ENCODE results near the gene EDRF1.
"Not testable (repeated sequence)": the region's sequence is repeated elsewhere in the genome, so short reads cannot be mapped to it uniquely, and the experiment has no call there.

EDRF1 gene

DNA sequence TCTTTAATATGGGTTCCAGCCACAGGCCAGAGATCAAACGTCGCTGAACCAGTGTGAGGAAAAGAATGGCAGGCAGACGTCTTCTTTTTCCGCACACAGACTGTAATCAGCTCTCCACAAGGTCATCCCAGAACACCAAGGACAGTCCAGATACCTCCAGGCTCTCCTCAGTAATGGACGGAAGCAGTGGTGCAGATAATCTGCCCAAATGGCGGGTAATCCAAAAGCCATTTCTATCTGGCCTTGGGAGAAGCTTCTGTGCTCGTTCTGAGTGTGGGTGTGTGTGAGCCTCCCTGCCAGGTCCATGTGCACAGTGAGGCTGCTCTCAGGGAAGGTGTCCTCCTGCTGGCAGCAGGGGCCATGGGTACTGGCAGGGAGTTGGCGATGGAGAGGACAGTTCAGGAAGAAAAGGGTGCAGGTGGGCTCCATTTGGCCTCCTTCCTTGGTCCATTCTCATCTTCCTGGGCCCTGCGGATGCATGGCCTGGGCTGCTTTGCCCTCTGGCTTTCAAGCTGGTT lies 21.0 kb upstream of the EDRF1 start:
- Mint-ChIP-seq H3K9me3 (peaks cover 4% of the 10 kb centered on the region), H3K27ac (no peak overlapping the region), H3K36me3 (ENCODE audit: low read depth) (no peaks in the 10 kb centered on the region), H3K27me3 (no peaks in the 10 kb centered on the region), H3K4me1 (ENCODE audit: low read depth) (no peaks in the 10 kb centered on the region), H3K4me3 (no peak overlapping the region)

DNA sequence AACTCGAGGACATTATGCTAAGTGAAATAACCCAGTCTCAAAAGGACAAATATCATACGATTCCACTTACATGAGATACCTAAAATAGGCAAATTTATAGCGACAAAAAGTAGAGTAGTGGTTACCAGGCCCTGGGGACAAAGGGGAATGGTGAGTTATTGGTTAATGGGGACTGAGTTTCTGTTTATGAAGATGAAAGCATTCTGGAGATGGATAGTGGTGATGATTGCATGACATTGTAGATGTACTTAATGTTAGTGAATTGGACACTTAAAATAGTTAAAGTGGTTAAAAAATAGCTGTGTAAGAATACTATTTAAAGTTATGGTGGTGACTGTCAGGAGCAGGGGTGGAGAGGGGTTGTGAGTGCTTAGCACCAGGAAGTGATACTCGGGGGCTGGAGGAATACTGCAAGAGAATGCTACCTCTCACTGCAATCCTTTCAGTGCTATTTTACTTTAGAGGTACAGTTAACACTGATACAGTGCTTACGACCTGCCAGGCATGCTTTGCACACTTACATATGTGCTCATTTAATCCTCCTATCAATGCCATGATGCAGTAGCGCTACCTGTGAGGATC lies 19.9 kb upstream of the EDRF1 start:
- no peaks in the 10 kb centered on the region for H3K4me1 Mint-ChIP-seq (ENCODE audit: low read depth)
- H3K36me3 Mint-ChIP-seq (ENCODE audit: low read depth), result no peaks in the 10 kb centered on the region
- peaks cover 4% of the 10 kb centered on the region for H3K9me3 Mint-ChIP-seq
- no peak overlapping the region for H3K4me3 Mint-ChIP-seq
- no peaks in the 10 kb centered on the region for H3K27me3 Mint-ChIP-seq
- no peak overlapping the region for H3K27ac Mint-ChIP-seq

DNA sequence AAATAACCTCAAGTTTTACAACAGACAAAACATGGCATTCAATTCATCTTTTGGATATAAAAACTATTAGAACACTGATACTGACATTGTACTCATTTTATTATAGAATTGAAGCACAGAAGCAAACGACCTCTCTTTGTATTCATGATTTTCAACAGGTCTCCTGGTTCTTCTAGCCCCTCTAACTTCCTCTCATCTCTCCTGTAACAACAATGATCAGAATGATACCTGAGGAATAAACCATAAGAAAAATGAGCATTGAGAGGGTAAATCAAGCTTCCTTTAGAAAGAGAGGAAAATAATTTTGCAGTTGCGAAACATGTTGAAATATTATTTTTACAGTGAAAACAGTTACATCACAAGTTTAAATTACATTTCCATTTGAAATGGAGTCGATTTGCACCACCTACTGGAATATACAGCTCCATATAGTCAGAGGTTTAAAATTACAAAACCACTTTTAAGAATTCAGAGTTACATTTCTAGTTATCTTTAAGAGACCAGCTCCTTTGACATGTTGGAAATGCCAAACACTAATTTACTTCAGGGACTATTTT lies 19.1 kb upstream of the EDRF1 start:
- no peaks in the 10 kb centered on the region for H3K4me1 Mint-ChIP-seq (ENCODE audit: low read depth)
- no peaks in the 10 kb centered on the region for H3K27me3 Mint-ChIP-seq
- no peak overlapping the region for H3K4me3 Mint-ChIP-seq
- no peak overlapping the region for H3K27ac Mint-ChIP-seq
- H3K9me3 Mint-ChIP-seq, result peaks cover 4% of the 10 kb centered on the region
- H3K36me3 Mint-ChIP-seq (ENCODE audit: low read depth), result no peaks in the 10 kb centered on the region

DNA sequence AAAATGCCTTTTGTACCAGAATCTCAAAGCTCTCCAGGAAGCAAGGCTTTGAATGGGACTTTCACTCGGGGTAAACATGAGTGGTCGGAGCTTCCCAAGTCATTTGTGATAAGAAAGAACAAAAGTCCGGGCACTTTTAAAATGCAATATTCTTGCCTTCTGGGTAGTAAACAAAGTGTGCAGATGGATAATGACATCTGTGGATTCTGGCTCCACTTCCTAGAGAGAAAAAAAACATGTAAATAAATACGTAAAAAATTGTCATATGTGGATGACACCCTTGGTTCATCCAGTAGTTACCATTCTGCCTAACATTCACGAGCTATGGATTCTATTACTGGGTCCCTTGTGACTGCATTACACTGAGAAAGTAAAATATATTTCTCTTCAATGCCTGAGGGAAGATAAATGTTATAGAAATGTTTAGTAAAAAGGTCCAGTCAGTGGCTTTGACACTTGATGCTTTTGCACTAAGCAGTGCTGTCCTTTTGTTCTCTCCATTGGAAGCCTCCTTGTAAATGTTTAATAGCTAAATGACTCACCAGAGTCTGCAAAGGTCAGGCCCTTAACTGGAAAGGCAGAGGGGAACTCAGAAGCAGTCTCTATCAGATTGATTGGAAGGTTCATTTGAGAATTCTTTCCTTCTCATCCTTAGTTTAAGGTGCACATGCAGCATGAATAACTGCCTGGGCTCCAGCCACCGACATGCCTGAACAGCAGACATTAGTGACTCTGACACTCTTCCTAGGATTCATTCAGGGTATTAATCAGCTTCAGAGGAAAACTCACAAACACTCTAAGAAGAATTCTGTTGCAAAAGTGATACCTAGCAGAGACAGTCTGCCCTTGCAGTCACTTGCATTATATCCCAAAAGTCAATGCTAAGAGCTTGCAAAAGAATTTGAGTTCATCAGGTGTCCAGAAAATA lies 11.7 kb upstream of the EDRF1 start:
- Mint-ChIP-seq H3K9me3 (peaks cover 20% of the 10 kb centered on the region), H3K4me3 (no peak overlapping the region), H3K36me3 (ENCODE audit: low read depth) (no peaks in the 10 kb centered on the region), H3K27ac (no peak overlapping the region), H3K27me3 (peaks cover 10% of the 10 kb centered on the region), H3K4me1 (ENCODE audit: low read depth) (no peaks in the 10 kb centered on the region)

DNA sequence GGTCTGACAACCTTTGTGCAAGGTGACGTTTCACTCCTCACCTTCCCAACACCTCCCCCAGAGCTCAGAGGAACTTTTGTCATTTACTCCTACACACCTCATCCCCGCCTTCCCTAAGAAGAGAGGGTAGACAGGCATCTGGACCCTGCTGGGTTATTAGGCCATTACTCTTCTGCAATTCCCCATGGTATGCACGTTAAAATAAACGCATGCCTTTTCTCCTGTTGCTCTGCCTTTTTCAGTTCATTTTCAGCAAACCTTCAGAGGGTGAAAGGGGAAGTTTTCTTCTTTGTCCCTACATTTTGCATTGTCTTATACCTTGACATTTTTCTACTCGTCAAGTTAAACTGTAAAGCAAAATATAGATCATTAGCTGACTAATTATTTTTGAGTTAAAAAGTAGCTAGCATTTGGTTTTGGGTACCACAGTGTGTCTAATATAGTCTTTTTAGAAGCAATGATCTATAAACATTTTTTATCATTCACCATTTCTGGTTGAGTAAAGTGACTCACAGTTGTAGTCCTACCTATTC lies 10.5 kb upstream of the EDRF1 start:
- no peaks in the 10 kb centered on the region for H3K36me3 Mint-ChIP-seq (ENCODE audit: low read depth)
- peaks cover 26% of the 10 kb centered on the region for H3K9me3 Mint-ChIP-seq
- H3K4me3 Mint-ChIP-seq, result no peak overlapping the region
- no peaks in the 10 kb centered on the region for H3K4me1 Mint-ChIP-seq (ENCODE audit: low read depth)
- H3K27me3 Mint-ChIP-seq, result peaks cover 10% of the 10 kb centered on the region
- no peak overlapping the region for H3K27ac Mint-ChIP-seq

DNA sequence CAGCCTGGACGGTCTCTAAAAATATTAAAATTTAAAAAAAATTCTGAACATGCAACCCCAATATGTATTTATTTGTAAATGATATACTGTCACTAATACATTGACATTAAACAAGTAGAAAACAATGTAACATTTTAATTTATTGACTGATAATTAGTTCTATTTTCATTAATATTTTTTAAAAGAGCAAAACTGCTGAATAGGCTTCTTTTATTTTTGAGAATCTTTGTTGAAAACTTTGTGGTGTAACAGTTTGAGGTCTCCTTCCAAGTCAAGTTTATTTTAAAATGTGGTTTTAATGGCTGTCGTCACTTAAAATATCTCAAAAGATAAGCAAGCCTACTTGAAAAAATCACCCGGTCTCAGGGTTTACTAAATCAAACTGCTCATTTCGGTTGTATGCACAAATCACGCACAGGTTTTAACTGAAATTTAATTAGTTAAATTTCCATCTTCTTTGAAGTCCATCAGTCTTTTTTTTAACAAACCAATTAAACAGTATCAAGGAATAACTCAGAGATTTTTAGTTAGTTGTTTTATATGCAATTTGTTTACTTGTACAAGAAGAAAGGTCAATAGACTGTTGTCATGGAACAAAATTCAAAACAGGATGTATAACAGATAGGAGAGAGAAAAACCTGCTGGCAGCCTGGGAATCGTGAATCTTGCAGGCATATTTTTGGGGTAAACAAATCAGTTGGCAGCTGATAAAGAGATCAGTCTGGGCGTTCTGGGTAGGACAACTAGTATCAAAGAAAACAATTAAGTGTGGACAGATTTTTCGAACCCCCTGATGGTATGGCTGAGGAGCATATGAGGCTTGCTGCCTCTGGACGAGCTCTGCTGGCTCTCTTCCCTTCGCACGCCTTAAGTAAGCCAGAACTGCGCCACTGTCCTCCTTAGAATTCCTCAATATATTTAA lies 9.7 kb upstream of the EDRF1 start:
- H3K4me3 Mint-ChIP-seq, result no peak overlapping the region
- no peaks in the 10 kb centered on the region for H3K36me3 Mint-ChIP-seq (ENCODE audit: low read depth)
- no peaks in the 10 kb centered on the region for H3K4me1 Mint-ChIP-seq (ENCODE audit: low read depth)
- peaks cover 10% of the 10 kb centered on the region for H3K27me3 Mint-ChIP-seq
- H3K9me3 Mint-ChIP-seq, result peaks cover 28% of the 10 kb centered on the region
- H3K27ac Mint-ChIP-seq, result no peak overlapping the region

DNA sequence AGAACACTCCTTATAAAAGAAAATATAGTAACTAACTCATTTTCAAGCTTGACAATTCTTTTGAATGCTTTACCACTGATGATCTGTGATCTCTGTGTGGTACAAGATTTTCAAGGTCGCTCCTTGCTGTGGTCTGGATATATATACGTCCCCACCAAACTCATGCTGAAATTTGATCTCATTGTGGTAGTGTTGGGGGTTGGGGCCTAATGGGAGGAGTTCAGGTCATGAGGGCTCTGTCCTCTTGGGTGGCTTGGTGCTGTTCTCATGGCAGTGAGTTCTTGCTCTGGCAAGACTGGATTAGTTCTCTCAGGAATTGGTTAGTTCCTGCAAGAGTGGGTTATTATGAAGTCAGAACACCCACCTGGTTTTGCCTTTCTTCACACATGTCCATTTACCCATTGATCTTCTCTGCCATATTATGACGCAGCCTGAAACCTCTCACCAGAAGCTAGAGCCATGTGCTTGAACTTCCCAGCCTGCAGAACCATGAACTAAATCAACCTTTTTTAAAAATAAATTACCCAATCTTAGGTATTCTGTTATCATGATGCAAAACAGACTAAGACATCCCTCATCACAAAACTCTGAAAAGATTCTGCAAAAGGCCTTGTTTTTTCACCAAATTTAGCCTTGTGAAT lies 8.3 kb upstream of the EDRF1 start:
- Mint-ChIP-seq H3K9me3 (peaks cover 28% of the 10 kb centered on the region), H3K27me3 (peaks cover 10% of the 10 kb centered on the region), H3K36me3 (ENCODE audit: low read depth) (no peaks in the 10 kb centered on the region), H3K27ac (no peak overlapping the region), H3K4me1 (ENCODE audit: low read depth) (no peaks in the 10 kb centered on the region), H3K4me3 (no peak overlapping the region)

DNA sequence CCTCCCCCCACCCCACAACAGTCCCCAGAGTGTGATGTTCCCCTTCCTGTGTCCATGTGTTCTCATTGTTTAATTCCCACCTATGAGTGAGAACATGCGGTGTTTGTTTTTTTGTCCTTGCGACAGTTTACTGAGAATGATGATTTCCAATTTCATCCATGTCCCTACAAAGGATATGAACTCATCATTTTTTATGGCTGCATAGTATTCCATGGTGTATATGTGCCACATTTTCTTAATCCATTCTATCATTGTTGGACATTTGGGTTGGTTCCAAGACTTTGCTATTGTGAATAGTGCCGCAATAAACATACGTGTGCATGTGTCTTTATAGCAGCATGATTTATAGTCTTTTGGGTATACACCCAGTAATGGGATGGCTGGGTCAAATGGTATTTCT lies 4.8 kb upstream of the EDRF1 start:
- H3K27ac Mint-ChIP-seq; H3K27me3 Mint-ChIP-seq; H3K4me3 Mint-ChIP-seq; H3K36me3 Mint-ChIP-seq (ENCODE audit: low read depth); H3K4me1 Mint-ChIP-seq (ENCODE audit: low read depth): not testable (repeated sequence)
- peaks cover 28% of the 10 kb centered on the region for H3K9me3 Mint-ChIP-seq

DNA sequence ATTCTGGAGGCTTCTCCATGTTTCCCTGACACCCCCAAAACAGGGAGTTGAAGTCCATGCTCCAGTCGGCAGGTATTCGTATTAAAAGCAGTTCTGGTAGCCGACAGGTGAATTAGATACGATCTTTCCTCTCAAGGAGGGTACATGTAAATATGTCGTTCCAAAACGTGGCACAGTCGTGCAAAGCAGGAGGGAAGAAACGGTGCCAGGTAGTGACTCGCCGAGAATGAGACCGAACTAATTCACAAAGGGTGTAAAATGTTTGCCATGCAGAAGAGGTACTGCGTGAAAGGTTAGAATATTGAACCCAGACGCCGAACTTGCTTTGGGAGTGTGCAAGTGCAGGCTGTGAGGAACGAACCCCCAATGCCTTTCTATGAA lies 483 bp downstream of the EDRF1 start:
- Mint-ChIP-seq H3K4me1 (ENCODE audit: low read depth) (peaks cover 33% of the 10 kb centered on the region), H3K27ac (peak overlapping the region; percentile 98), H3K36me3 (ENCODE audit: low read depth) (peaks cover 40% of the 10 kb centered on the region), H3K9me3 (no peaks in the 10 kb centered on the region), H3K4me3 (peak overlapping the region; percentile 97), H3K27me3 (no peaks in the 10 kb centered on the region)

DNA sequence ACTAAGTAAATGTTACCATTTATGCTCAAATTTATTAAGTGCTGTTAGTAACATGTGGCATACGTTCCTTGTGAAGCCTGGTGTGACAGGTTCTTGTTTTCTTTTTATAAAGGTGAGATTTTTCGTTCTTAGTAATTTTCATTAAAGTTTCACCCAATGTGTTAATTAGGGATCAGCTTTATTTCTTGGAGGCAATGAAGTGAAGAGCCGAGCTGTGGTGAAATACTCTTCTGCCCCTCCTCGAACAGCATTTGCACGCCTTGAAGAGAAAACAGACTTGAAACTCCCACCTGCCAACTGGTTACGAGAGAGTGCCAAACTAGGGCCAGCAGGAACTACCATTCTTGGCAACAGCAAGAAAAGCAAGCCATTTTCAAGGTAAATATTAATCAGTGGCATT lies 1.5 kb downstream of the EDRF1 start:
- peaks cover 33% of the 10 kb centered on the region for H3K4me1 Mint-ChIP-seq (ENCODE audit: low read depth)
- peaks cover 49% of the 10 kb centered on the region for H3K36me3 Mint-ChIP-seq (ENCODE audit: low read depth)
- no peaks in the 10 kb centered on the region for H3K9me3 Mint-ChIP-seq
- no peaks in the 10 kb centered on the region for H3K27me3 Mint-ChIP-seq
- H3K27ac Mint-ChIP-seq, result no peak overlapping the region
- H3K4me3 Mint-ChIP-seq, result peak overlapping the region; percentile 97

DNA sequence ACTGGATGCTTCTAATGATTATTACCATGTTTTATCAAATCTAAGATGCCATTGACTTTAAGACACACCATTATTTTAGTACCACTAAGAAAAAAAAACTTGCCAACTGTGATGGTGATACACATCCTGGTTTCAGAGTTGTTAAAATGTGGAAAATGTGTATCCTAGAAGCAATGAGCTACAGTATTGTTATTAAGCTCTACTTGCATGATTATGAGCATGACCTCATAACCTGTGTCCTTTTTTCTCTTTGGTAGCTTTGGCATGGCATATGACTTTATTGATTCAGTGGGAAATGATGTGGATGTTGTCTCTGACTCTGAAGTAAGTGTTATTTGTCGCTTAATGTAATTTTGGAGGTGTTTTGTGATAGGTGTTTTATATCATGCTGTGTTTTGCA lies 3.3 kb downstream of the EDRF1 start:
- H3K4me3 Mint-ChIP-seq, result no peak overlapping the region
- peaks cover 59% of the 10 kb centered on the region for H3K36me3 Mint-ChIP-seq (ENCODE audit: low read depth)
- no peaks in the 10 kb centered on the region for H3K27me3 Mint-ChIP-seq
- H3K9me3 Mint-ChIP-seq, result no peaks in the 10 kb centered on the region
- H3K4me1 Mint-ChIP-seq (ENCODE audit: low read depth), result peaks cover 33% of the 10 kb centered on the region
- H3K27ac Mint-ChIP-seq, result peak overlapping the region; percentile 18

DNA sequence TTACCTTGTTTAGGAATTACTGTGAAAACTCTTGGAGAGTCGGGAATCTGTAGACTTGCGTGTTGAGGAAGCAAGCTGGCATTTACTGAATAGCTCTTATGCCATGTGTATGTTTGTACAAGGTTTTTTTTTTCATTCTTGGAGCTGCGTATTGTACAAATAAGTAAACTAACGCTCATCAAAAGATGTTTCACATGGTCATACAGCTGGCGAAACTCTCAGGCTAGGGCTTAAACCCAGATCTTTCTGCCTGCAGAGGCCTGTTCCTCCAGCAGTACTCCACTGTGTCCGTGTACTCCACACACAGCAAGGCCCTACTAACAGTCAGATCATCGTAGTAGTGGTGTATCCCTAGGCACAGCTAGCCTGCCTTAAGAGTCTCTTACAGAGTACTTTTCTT lies 7.4 kb downstream of the EDRF1 start:
- Mint-ChIP-seq H3K4me3 (no peak overlapping the region), H3K4me1 (ENCODE audit: low read depth) (peaks cover 12% of the 10 kb centered on the region), H3K36me3 (ENCODE audit: low read depth) (peaks cover 84% of the 10 kb centered on the region), H3K27me3 (no peaks in the 10 kb centered on the region), H3K27ac (no peak overlapping the region), H3K9me3 (no peaks in the 10 kb centered on the region)

DNA sequence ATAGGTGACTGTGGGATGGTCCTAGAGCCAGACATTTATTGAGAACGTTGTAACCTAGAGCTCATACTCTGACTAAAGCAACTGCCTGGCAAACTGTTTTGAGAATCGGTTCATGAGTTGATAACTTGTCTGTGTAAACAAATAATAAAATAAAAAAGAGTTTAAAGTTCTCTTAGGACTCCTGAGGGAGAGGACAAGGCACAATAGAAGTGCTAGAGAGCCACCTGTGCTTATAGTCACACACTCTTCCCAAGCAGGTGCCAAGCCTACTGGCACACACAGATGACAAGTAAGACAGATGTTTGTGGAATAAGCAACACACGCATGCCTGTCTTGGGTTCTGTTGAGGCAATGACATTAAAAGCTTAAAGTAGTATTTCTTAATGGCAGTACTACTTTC lies 7.9 kb downstream of the EDRF1 start:
- Mint-ChIP-seq H3K27me3 (no peaks in the 10 kb centered on the region), H3K4me1 (ENCODE audit: low read depth) (peaks cover 7% of the 10 kb centered on the region), H3K36me3 (ENCODE audit: low read depth) (peaks cover 84% of the 10 kb centered on the region), H3K4me3 (no peak overlapping the region), H3K27ac (no peak overlapping the region), H3K9me3 (no peaks in the 10 kb centered on the region)

DNA sequence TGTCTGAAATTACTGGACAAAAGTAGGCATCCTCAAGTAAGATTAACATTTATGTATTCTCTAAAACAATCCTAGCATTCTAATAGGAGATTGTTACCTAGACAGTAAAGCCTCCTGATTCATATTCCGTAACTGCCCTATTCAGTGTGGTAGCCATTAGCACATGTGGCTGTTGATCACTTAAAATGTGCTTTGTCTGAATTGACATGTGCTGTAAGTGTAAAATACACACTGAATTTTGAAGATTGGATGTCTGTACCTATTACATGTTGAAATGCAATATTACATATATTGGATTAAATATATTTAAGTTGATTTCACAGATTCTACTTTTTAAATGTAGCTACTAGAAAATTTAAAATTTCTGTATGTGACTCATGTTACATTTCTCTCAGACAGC lies 14.6 kb downstream of the EDRF1 start:
- H3K27me3 Mint-ChIP-seq, result no peaks in the 10 kb centered on the region
- H3K4me1 Mint-ChIP-seq (ENCODE audit: low read depth), result no peaks in the 10 kb centered on the region
- no peak overlapping the region for H3K27ac Mint-ChIP-seq
- no peaks in the 10 kb centered on the region for H3K9me3 Mint-ChIP-seq
- H3K4me3 Mint-ChIP-seq, result no peak overlapping the region
- H3K36me3 Mint-ChIP-seq (ENCODE audit: low read depth), result peaks cover 93% of the 10 kb centered on the region

All from stimulated activated naive CD8-positive, alpha-beta T cell treated with anti-CD3 and anti-CD28 coated beads, Interleukin-15, Interleukin-2, amounts not matched to agents 100 ng/mL and 50 ng/mL, for 24 hours (primary cell).